Keratinocyte (primary cell): ENCODE data around the gene PAX8. TPM values are rescaled to one million over a fixed set of nuclear protein-coding genes. Genes with fewer than 3 reads are reported as not detected.

Source experiments
- DNase-seq: peaks from one replicate; pipeline ENCODE4 v3.0.0-alpha.2; 2011; ENCODE audit warnings: low read depth, missing footprints, low spot score
- FAIRE-seq: peaks from 2 replicates; lab custom pipeline; 2011; peaks lifted over from hg19 to GRCh38; lab: Jason Lieb, UNC
- H2AFZ ChIP-seq: 2 replicates; pipeline ENCODE4 v1.6.0; 2012; ENCODE audit warnings: low read length, control low read depth, inconsistent platforms; ENCODE audit not compliant: control insufficient read depth
- H3K27ac ChIP-seq: 2 replicates; pipeline ENCODE4 v1.5.1; 2011; ENCODE audit warnings: low read length; ENCODE audit not compliant: control insufficient read depth, insufficient read depth
- H3K27me3 ChIP-seq: 3 replicates; pipeline ENCODE4 v1.6.0; 2011; ENCODE audit warnings: low read length; ENCODE audit not compliant: control insufficient read depth, insufficient read depth; ENCODE audit errors: extremely low read depth
- H3K36me3 ChIP-seq, 2 experiments: 2 replicates in 1 of 2; 3 replicates in 1 of 2; pipeline ENCODE4 v1.5.1; 2011; ENCODE audit warnings: low read length in 2 of 2, mild to moderate bottlenecking in 1 of 2; ENCODE audit not compliant: control insufficient read depth in 2 of 2, insufficient read depth in 2 of 2; ENCODE audit errors: extremely low read depth in 1 of 2
- H3K4me1 ChIP-seq: 3 replicates; pipeline ENCODE4 v1.5.1; 2011; ENCODE audit warnings: low read length; ENCODE audit not compliant: control insufficient read depth, insufficient read depth; ENCODE audit errors: extremely low read depth
- H3K4me2 ChIP-seq: 3 replicates; pipeline ENCODE4 v1.6.0; 2011; ENCODE audit warnings: low read depth, low read length; ENCODE audit not compliant: control insufficient read depth, insufficient read depth; ENCODE audit errors: extremely low read depth
- H3K4me3 ChIP-seq, 3 experiments: fragments of 200-600 bp in 1 of 3; sonication (generic) in 1 of 3; 2 replicates in 2 of 3; 3 replicates in 1 of 3; pipeline ENCODE4 v1.5.1; 2011 to 2016; ENCODE audit warnings: low read length in 3 of 3, mild to moderate bottlenecking in 3 of 3, control low read depth in 2 of 3, inconsistent platforms in 1 of 3, low read depth in 1 of 3, mixed read lengths in 1 of 3, mixed run types in 1 of 3, moderate library complexity in 1 of 3; ENCODE audit not compliant: control insufficient read depth in 2 of 3, insufficient read depth in 2 of 3; ENCODE audit errors: extremely low read depth in 1 of 3
- H3K79me2 ChIP-seq: 2 replicates; pipeline ENCODE4 v1.6.0; 2012; ENCODE audit warnings: low read length; ENCODE audit not compliant: control insufficient read depth, insufficient read depth
- H3K9ac ChIP-seq: 3 replicates; pipeline ENCODE4 v1.6.0; 2011; ENCODE audit warnings: low read length; ENCODE audit not compliant: control insufficient read depth, insufficient read depth; ENCODE audit errors: extremely low read depth
- H3K9me1 ChIP-seq: 3 replicates; pipeline ENCODE4 v1.6.0; 2011; ENCODE audit warnings: low read length; ENCODE audit not compliant: control insufficient read depth, insufficient read depth; ENCODE audit errors: extremely low read depth
- H3K9me3 ChIP-seq: 2 replicates; pipeline ENCODE4 v1.5.1; 2012; ENCODE audit warnings: low read depth, low read length; ENCODE audit not compliant: control insufficient read depth
- H4K20me1 ChIP-seq: 3 replicates; pipeline ENCODE4 v1.6.0; 2011; ENCODE audit warnings: low read length; ENCODE audit not compliant: control insufficient read depth, insufficient read depth; ENCODE audit errors: extremely low read depth
- EZH2 ChIP-seq: IDR thresholded peaks from one replicate; pipeline ENCODE4 v1.6.1; 2012; ENCODE audit warnings: inconsistent platforms, mild to moderate bottlenecking, low read length, moderate library complexity
- dilution Hi-C: fragments of 300-500 bp; cut with MboI; formaldehyde crosslinking; loops from one replicate; pipeline ENCODE4 v1.7.0; 2020; ENCODE audit warnings: low sequenced_read_pairs; ENCODE audit not compliant: extremely low pct_ligation_motif_present
- polyA plus RNA-seq, 5 experiments: library from polyadenylated mRNA; depleted of rRNA in 3 of 5; stranded (reverse) in 3 of 5; stranded (forward) in 1 of 5; unstranded in 1 of 5; fragments of >200 nt; gene quantifications; 1 replicate in 1 of 5; 2 replicates in 3 of 5; 3 replicates in 1 of 5; pipeline versions ENCODE4 v1.2.1 to v1.2.3, GENCODE V29; 2011 to 2012; ENCODE audit warnings: missing spikeins in 2 of 5, low read depth in 1 of 5, low replicate concordance in 1 of 5
- TF ChIP-seq, protein P1 (sequence below), 3 experiments: IDR thresholded peaks in 1 of 3; conservative IDR thresholded peaks in 1 of 3; optimal IDR thresholded peaks in 1 of 3; 2 replicates in 2 of 3; 3 replicates in 1 of 3; pipeline versions ENCODE3 to v1.5.1; 2011; ENCODE audit warnings: low read length in 3 of 3, mild to moderate bottlenecking in 3 of 3, moderate library complexity in 2 of 3, control low read depth in 1 of 3, inconsistent platforms in 1 of 3; ENCODE audit not compliant: insufficient read depth in 2 of 3; ENCODE audit errors: extremely low read depth in 1 of 3

PAX8 gene
- polyA plus RNA-seq, 1 donor (not counting 4 experiments of a cell fraction or from before 2014, with no cell fraction given) = 3.4 TPM

GRCh38 chr2:113225263-113226259 lies 53.2 kb downstream of the PAX8 start:
- TF ChIP-seq EZH2 = no peak
- TF ChIP-seq, protein P1, sequence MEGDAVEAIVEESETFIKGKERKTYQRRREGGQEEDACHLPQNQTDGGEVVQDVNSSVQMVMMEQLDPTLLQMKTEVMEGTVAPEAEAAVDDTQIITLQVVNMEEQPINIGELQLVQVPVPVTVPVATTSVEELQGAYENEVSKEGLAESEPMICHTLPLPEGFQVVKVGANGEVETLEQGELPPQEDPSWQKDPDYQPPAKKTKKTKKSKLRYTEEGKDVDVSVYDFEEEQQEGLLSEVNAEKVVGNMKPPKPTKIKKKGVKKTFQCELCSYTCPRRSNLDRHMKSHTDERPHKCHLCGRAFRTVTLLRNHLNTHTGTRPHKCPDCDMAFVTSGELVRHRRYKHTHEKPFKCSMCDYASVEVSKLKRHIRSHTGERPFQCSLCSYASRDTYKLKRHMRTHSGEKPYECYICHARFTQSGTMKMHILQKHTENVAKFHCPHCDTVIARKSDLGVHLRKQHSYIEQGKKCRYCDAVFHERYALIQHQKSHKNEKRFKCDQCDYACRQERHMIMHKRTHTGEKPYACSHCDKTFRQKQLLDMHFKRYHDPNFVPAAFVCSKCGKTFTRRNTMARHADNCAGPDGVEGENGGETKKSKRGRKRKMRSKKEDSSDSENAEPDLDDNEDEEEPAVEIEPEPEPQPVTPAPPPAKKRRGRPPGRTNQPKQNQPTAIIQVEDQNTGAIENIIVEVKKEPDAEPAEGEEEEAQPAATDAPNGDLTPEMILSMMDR (optimal IDR thresholded peaks at IDR 0.05 in 1 of 3, IDR thresholded peaks at IDR 0.05 in 1 of 3, conservative IDR thresholded peaks at IDR 0.05 in 1 of 3; ENCODE audit: extremely low read depth in 1 of 3, insufficient read depth in 2 of 3, low read length in 3 of 3) = no peak
- no peaks in the 10 kb centered on the region for H3K36me3 ChIP-seq
- no peak for FAIRE-seq
- no peak overlapping the region for H3K4me2 ChIP-seq
- no peaks in the 10 kb centered on the region for H3K4me1 ChIP-seq
- H2AFZ ChIP-seq = no peak overlapping the region
- no peak overlapping the region for H3K27ac ChIP-seq
- H3K9me3 ChIP-seq = no peaks in the 10 kb centered on the region
- dilution Hi-C loops = no loop called here
- H3K9me1 ChIP-seq = no peaks in the 10 kb centered on the region
- H4K20me1 ChIP-seq = no peaks in the 10 kb centered on the region
- DNase-seq = no peak
- no peak overlapping the region for H3K4me3 ChIP-seq
- no peak overlapping the region for H3K9ac ChIP-seq
- no peaks in the 10 kb centered on the region for H3K27me3 ChIP-seq
- H3K79me2 ChIP-seq = no peaks in the 10 kb centered on the region

DNA sequence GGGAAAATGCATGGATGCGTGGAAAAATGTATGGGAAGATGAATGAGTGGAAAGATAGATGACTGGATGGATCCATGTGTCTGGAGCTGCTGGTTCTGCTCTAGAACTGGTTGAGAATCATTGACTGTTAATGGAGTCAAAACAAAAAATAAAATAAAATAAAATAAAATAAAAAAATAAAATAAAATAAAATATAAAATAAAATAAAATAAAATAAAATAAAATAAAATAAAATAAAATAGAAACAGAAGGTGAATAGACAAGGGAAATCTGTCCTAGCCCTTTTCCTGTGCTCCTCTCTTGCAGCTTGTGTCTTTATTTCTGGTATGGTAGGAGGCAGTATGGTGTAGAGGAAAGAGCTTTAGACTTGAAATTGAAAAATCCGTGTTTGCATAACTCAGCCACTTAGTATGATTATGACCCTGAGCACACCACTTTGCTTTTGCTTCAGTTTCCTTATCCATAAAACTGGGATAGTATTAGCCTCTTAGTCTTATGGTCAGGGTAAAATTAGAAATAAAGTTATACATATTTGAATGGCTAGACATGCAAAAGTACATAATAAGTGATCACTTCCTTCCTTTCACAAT lies 54.0 kb downstream of the PAX8 start:
- Histone ChIP-seq H3K27ac (no peak overlapping the region), H2AFZ (no peak overlapping the region), H3K4me1 (peaks cover 6% of the 10 kb centered on the region), H3K9me1 (no peaks in the 10 kb centered on the region), H3K27me3 (no peaks in the 10 kb centered on the region), H3K9ac (no peak overlapping the region), H3K36me3 (no peaks in the 10 kb centered on the region), H3K4me3 (no peak overlapping the region), H4K20me1 (no peaks in the 10 kb centered on the region), H3K79me2 (no peaks in the 10 kb centered on the region), H3K9me3 (no peaks in the 10 kb centered on the region), H3K4me2 (no peak overlapping the region)
- dilution Hi-C loops = no loop called here
- TF ChIP-seq, protein P1 (optimal IDR thresholded peaks at IDR 0.05 in 1 of 3, IDR thresholded peaks at IDR 0.05 in 1 of 3, conservative IDR thresholded peaks at IDR 0.05 in 1 of 3; ENCODE audit: extremely low read depth in 1 of 3, insufficient read depth in 2 of 3, low read length in 3 of 3) = no peak
- no peak for TF ChIP-seq EZH2
- FAIRE-seq (no peak), DNase-seq (no peak)
